Osteocyte (in vitro differentiated cells): Measurements from ENCODE around the gene PLEKHA1. TPM values are rescaled to one million over a fixed set of nuclear protein-coding genes. Genes with fewer than 3 reads are reported as not detected.

Experiments used
- DNase-seq: peaks from one replicate; pipeline ENCODE4 v3.0.0; 2021; ENCODE audit warnings: mixed read lengths; ENCODE audit not compliant: unreplicated experiment; ENCODE audit errors: extremely low spot score
- H3K27ac Mint-ChIP-seq: one replicate; pipeline ENCODE4 v1.8.0; 2021; ENCODE audit warnings: mild to moderate bottlenecking, mixed read lengths; ENCODE audit not compliant: unreplicated experiment
- H3K27me3 Mint-ChIP-seq: one replicate; pipeline ENCODE4 v1.8.0; 2021; ENCODE audit warnings: mixed read lengths; ENCODE audit not compliant: unreplicated experiment
- H3K36me3 Mint-ChIP-seq: one replicate; pipeline ENCODE4 v1.8.0; 2021; ENCODE audit warnings: mixed read lengths; ENCODE audit not compliant: unreplicated experiment
- H3K4me1 Mint-ChIP-seq: one replicate; pipeline ENCODE4 v1.8.0; 2021; ENCODE audit warnings: mixed read lengths; ENCODE audit not compliant: unreplicated experiment
- H3K4me3 Mint-ChIP-seq: one replicate; pipeline ENCODE4 v1.8.0; 2021; ENCODE audit warnings: mild to moderate bottlenecking, moderate library complexity, mixed read lengths; ENCODE audit not compliant: unreplicated experiment
- H3K9me3 Mint-ChIP-seq: one replicate; pipeline ENCODE4 v1.8.0; 2021; ENCODE audit warnings: mixed read lengths; ENCODE audit not compliant: unreplicated experiment
- total RNA-seq: library from RNA; stranded (reverse); gene quantifications from 2 replicates; pipeline ENCODE4 v1.2.1, GENCODE V29; 2021
- TF ChIP-seq, protein P1 (sequence below): fragments of 200-600 bp; sonication (generic); IDR thresholded peaks from 2 replicates; pipeline ENCODE4 v1.5.0; 2021; ENCODE audit warnings: antibody characterized with exemption, mild to moderate bottlenecking, moderate library complexity

The PLEKHA1 gene
- total RNA-seq, 1 donor from 2014 or later, result 62.8 TPM

DNA sequence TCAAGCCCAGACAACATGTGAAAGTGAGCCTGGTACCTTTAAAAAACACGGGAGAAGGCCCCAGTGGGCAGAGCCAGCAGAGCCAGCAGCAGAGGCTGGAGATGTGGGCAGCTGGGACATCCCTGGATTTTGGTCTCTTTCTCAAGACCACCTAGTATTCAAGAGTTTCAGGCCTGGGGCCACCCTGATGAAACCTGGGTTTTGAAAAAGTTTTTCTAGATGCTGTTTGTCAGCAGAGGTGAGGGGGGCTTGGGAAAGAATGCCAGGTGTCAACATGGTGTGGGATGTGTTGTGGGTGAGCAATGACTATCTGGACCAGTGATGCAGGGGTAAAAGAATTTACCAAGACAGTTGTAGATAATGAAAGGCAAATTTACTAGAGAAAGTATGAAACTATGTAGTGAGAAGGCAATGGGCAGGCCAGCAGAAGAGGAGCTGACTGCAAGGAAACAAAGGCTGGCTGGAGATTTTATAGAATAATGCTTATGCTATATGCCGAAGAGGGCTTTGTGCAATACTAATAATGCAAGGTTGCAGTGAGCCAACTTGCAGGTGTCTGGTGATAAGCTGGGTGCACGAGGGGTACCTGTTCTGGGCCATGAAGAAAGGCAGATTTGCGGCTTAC is 28.1 kb upstream of the PLEKHA1 start:
- H3K36me3 Mint-ChIP-seq, result no peaks in the 10 kb centered on the region
- TF ChIP-seq, protein P1, sequence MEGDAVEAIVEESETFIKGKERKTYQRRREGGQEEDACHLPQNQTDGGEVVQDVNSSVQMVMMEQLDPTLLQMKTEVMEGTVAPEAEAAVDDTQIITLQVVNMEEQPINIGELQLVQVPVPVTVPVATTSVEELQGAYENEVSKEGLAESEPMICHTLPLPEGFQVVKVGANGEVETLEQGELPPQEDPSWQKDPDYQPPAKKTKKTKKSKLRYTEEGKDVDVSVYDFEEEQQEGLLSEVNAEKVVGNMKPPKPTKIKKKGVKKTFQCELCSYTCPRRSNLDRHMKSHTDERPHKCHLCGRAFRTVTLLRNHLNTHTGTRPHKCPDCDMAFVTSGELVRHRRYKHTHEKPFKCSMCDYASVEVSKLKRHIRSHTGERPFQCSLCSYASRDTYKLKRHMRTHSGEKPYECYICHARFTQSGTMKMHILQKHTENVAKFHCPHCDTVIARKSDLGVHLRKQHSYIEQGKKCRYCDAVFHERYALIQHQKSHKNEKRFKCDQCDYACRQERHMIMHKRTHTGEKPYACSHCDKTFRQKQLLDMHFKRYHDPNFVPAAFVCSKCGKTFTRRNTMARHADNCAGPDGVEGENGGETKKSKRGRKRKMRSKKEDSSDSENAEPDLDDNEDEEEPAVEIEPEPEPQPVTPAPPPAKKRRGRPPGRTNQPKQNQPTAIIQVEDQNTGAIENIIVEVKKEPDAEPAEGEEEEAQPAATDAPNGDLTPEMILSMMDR, result no peak
- H3K4me1 Mint-ChIP-seq, result peaks cover 22% of the 10 kb centered on the region
- H3K27me3 Mint-ChIP-seq, result no peaks in the 10 kb centered on the region
- H3K27ac Mint-ChIP-seq, result no peak overlapping the region
- no peaks in the 10 kb centered on the region for H3K9me3 Mint-ChIP-seq
- DNase-seq, result no peak
- H3K4me3 Mint-ChIP-seq, result no peak overlapping the region

DNA sequence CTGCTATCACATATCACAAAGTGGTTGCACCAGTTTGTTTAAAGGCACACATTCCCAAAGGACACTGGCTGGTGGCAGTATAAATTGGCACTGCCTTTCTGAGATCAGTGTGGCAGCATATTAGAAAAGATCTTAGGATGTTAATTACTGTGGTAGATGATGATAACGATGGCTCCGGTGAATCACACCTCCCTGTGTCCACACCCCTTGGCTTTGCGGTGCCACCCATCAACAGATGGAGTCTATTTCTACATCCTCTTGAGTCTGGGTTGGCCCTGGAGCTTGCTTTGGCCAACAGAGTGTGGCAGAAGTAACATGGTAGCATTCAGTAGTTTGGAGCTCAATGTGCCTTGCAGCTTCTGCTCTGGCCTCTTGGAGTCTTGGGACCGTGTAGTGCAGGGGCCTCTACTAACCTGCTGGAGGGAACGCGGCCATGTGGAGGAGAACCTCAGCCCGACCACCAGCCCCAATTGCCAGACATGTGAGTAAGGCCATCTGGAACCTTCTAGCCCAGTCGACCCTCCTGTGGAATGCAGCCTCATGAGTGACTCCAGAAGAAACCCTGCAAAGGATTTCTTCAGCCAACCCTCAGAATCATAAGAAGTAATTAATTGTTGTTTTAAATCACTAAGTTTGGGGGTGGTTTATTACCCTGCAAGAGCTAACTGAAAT is 27.2 kb upstream of the PLEKHA1 start:
- no peaks in the 10 kb centered on the region for H3K9me3 Mint-ChIP-seq
- H3K4me1 Mint-ChIP-seq, result peaks cover 20% of the 10 kb centered on the region
- H3K27me3 Mint-ChIP-seq, result peaks cover 6% of the 10 kb centered on the region
- TF ChIP-seq, protein P1, result no peak
- H3K36me3 Mint-ChIP-seq, result no peaks in the 10 kb centered on the region
- H3K27ac Mint-ChIP-seq, result no peak overlapping the region
- no peak overlapping the region for H3K4me3 Mint-ChIP-seq
- DNase-seq, result no peak

DNA sequence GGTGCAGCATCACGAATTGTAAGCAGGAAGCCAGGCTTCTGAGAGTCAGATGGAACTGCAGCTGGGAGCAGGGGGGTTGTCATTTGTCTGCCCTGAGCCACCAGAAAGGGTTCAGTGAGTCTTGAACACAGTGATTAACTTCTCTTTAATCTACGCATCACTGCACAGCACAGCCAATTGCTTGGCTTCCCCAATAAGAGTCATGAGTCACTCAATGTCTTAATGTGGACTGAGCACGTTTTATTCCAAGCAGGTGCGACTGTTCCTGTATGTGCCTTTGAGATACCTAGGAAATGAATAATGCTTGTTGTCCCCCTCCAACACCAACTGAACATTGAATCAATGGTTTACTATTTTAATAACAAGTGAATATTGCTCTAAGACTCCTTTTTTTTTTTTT is 26.0 kb upstream of the PLEKHA1 start:
- H3K9me3 Mint-ChIP-seq, result no peaks in the 10 kb centered on the region
- no peak overlapping the region for H3K27ac Mint-ChIP-seq
- H3K4me1 Mint-ChIP-seq, result peaks cover 10% of the 10 kb centered on the region
- H3K36me3 Mint-ChIP-seq, result no peaks in the 10 kb centered on the region
- H3K27me3 Mint-ChIP-seq, result peaks cover 8% of the 10 kb centered on the region
- no peak overlapping the region for H3K4me3 Mint-ChIP-seq
- TF ChIP-seq, protein P1, result no peak
- no peak for DNase-seq

DNA sequence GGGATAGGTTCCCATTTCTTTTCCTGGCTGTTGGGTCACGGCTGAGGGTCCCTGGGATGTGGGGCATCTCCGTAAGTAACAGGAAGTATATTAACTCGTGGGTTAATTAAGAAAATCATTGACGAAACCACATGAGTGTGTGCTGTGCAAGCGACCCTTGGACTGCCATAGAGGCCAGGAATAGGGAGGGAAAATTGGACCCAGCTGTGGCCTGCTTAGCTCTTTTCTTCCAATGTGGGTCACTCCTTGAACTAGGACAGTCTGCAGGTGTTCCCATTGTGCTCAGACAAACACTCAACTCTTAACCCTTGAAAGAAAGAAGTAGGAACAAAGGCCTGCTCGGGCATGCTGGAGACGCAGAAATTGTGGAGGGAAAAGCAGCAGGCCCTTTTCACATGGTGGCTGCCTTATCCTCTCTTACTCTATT is 25.6 kb upstream of the PLEKHA1 start:
- no peaks in the 10 kb centered on the region for H3K9me3 Mint-ChIP-seq
- no peak for DNase-seq
- no peak overlapping the region for H3K27ac Mint-ChIP-seq
- TF ChIP-seq, protein P1, result no peak
- no peaks in the 10 kb centered on the region for H3K36me3 Mint-ChIP-seq
- H3K4me1 Mint-ChIP-seq, result peaks cover 8% of the 10 kb centered on the region
- peaks cover 13% of the 10 kb centered on the region for H3K27me3 Mint-ChIP-seq
- no peak overlapping the region for H3K4me3 Mint-ChIP-seq

DNA sequence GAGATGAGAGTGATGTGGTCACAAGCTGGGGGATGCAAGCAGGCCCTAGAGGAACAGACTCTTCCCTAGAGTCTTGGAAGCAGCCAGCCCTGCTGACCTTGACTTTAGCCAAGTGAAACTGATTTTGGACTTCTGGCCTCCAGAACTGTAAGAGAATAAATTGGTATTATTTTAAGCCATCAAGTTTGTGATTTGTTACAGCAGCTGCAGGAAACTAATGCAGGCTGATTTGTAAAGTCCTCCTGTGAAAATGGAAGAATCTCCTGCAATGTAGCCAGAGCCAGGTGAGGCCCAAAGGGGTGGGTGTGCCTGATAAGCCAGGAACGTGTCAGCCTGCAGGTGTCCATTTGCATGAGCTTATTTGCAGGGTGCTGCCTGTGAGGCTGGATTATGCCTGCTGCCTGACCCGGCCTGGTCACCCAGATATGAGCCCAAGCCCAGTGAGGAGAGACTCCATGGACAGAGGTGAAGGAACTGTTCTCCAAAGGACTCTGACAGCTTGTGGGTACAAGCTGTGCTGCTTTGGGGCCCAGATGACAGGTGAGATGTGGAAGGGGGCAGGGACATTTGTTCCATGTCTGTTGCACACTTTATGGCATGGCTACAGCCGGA is 24.6 kb upstream of the PLEKHA1 start:
- no peak for DNase-seq
- TF ChIP-seq, protein P1, result no peak
- Mint-ChIP-seq H3K9me3 (no peaks in the 10 kb centered on the region), H3K36me3 (no peaks in the 10 kb centered on the region), H3K27me3 (peaks cover 14% of the 10 kb centered on the region), H3K27ac (no peak overlapping the region), H3K4me1 (peaks cover 4% of the 10 kb centered on the region), H3K4me3 (no peak overlapping the region)
